Stimulated activated naive CD4-positive, alpha-beta T cell (primary cell): ENCODE measurements around the gene CA9.

Experiments used
- DNase-seq, 6 experiments: peaks; one replicate each; lab custom pipeline; 2025; lab: John Stamatoyannopoulos, UW

Gene CA9

DNA sequence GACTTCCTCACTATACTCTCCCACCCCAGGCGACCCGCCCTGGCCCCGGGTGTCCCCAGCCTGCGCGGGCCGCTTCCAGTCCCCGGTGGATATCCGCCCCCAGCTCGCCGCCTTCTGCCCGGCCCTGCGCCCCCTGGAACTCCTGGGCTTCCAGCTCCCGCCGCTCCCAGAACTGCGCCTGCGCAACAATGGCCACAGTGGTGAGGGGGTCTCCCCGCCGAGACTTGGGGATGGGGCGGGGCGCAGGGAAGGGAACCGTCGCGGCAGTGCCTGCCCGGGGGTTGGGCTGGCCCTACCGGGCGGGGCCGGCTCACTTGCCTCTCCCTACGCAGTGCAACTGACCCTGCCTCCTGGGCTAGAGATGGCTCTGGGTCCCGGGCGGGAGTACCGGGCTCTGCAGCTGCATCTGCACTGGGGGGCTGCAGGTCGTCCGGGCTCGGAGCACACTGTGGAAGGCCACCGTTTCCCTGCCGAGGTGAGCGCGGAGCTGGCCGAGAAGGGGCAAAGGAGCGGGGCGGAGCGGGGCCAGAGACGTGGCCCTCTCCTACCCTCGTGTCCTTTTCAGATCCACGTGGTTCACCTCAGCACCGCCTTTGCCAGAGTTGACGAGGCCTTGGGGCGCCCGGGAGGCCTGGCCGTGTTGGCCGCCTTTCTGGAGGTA is 2.1 kb downstream of the CA9 start:
- DNase-seq, result peak in 4 of 6 experiments; percentile 20 to 43 (median 30)

GRCh38 chr9:35679091-35679490 is 5.4 kb downstream of the CA9 start:
- DNase-seq, result no peak

GRCh38 chr9:35679766-35680330 is 6.1 kb downstream of the CA9 start:
- DNase-seq, result no peak

- no peak for DNase-seq
Observed at GRCh38 chr9:35680331-35681105, 6.8 kb downstream of the CA9 start.

DNA sequence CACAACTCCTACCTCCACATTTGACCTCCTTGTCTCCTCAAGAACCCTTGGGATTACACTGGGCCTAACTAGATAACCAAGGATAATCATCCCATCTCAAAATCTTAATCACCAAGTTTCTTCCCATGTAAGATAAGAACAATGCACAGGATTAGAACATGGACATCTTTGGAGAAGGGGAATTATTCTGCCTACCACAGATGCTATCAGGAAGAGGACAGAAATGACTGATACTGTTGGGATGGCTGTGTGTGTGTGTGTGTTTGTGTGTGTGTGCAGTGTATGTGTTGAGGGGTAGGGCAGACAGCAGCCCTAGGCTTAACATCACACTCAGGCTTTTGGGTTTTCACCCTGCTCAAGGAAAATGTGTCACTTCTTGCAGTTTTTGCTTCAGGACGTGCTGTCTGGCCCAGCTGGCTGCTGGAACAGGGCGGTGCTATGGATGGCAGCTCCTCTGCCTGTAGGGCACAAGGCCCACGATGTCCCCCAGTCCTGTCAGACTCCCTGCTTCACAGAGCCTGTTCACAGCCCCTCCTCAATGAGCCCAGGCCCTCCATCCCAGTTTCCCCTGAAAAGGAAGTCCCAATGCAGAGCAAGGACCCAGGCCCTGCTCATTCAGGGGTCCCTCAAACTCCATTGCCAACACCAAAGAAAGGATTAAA is 7.7 kb downstream of the CA9 start:
- no peak for DNase-seq

- DNase-seq, result no peak
Observed at GRCh38 chr9:35682051-35682450, 8.3 kb downstream of the CA9 start.

DNA sequence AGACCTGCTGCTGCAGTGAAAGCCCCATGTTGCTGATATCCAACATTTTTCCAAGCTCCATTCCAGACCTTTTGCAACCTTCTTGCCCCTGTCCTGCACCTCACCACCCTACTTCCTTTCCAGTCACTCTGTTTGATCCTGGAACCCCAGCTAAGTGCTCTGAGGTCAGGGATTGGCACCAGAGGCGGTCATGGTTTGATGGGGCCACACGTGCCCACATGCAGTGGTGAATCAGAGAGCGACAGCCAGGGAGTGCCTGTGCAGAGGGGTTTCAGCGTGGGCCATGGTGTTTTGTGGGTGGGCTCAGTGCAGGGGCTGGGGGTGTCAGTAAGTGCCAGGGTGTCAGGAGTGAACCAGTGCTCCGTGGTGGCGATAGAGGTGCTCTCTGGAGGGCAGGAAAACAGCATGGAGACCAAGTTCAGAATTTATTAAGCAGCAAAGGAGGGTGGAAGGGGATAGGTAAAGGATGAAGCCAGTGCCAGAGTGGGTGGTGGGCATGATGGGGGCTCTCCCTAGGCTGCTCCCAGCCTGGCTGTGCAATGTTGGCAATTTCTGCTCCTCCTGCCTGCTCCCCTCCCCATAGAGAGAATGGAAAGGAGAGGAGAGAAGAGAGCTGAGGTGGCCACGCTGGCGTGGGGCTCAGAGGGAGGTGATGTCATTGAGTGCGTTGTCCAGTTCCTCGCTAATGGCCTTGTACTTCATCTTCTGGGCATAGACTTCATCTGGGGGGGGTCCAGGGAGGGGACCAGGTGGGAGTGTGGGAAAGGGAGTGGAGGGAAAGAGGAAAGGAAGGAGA is 9.0 kb downstream of the CA9 start:
- DNase-seq, result no peak

DNA sequence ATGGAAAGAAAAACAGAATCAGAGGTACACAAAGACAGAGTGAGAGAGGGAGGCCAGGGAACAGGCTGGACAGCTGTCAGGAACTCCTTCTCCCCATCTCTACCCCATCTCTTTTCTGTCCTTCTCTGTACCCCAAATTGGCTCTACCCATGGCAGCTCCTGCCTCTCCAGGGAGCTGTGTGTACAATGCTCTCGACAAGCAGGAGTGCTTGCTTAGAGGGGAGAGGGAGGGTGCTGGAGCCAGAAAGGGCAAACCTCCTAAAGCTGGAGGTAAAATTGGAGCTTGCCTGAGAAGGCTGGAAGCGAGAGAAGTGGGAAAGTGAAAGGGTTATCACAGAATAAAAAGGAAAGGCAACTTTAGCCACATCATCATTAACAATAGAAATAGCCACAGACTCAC is 9.6 kb downstream of the CA9 start:
- DNase-seq, result no peak

DNA sequence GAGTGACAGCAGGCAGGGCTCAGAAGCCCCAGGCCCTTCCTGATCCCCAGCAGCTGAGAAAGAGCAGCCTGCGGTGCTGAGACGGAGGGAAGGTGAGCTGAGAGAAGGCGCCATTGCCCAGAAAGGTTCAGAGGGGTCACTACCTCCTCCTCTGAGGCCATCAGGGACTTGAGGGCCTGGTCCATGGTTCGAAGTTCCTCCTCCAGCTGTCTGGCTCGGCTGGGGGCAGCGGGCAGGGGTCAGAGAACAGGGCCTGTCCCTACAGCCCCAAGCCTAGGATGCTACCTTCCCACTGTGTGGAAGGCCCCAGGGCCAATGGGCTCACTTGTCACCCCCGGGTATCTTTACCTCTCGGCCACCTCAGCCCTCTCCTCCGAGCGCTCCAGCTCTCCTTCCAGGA is 11.2 kb downstream of the CA9 start:
- no peak for DNase-seq

GRCh38 chr9:35685506-35685905 is 11.8 kb downstream of the CA9 start:
- DNase-seq, result no peak

- no peak for DNase-seq
Observed at GRCh38 chr9:35686222-35687203, 12.8 kb downstream of the CA9 start.

DNA sequence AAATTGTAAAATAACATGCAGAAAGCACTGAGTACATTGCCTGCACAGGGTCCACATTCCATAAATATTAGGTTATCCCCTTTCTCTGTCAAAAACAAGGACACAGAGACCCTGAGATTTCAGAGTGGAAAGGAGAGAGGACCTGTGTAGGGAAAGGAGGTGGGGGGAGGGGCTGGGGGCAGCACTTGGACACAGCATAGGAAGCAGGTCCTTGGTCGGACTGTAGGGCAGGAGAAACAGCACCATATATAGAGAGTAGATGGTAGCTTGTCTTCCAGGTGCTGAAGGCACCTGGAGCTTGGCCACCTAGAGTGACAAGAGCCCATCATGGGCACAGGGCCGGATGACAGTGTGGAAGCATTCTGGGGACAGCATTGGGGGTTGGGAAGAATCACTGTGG is 13.6 kb downstream of the CA9 start:
- DNase-seq, result no peak

GRCh38 chr9:35687972-35688557 is 14.3 kb downstream of the CA9 start:
- DNase-seq, result no peak

GRCh38 chr9:35688558-35689541 is 15.1 kb downstream of the CA9 start:
- DNase-seq, result no peak

GRCh38 chr9:35689542-35690293 is 16.0 kb downstream of the CA9 start, which contains the start of gene TPM2:
Gene TPM2, minus strand, starts transcription at chr9:35689925. Its CDS starts 108 bp downstream, at chr9:35689817.
- no peak for DNase-seq

DNA sequence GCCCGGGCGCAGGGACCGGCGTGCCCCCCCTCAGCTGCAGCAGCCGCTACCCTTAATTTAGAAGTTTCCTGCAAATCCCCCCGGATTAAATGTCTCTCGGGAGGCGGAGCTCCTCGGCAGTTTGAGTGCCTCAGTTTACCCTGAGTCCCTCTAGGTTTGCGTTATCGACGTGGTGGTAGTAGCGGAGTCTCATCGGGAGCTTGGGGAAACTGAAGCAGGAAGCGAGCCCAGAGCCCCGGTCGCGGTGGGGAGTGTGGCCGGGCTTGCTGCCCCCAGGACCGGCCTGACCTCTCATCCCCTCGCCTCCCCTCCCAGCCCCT is 16.5 kb downstream of the CA9 start:
- no peak for DNase-seq

DNA sequence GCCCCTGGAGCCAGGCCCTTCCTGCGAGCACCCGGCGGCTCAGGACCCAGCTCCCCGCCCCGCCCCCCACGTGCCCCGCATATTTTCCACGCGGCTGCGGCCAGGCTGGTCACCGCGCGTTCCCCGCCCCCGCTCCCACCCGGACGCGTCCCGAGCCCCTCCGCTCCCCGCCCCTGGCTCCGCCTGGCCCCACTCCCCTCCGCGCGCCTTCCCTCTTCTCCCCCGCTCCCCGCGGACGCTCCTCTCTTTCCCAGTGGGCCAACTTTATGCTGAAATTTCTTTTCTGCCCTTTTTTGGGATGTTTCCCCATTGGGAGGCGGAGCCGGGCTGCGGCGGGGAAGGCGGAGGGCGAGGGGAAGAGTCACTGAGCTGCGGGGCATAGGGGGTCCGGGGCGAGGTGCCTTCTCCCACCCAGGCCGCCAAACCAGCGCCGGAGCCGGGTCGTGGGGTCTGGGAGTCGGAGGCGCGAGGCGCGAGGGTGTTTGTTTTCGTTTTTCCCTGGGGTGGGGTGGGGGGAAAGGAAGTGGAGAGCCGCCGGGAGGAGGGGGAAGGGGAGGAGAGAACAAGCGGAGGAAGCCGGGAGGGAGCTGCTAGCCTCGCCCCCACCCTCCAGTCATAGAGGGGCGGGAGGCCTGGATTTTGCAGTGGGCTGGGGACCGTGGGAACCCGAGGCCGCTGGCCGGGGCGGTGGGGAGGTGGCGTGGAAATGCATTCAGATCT is 17.0 kb downstream of the CA9 start:
- peak in 5 of 6 experiments; percentile 9 to 50 (median 31) for DNase-seq

DNA sequence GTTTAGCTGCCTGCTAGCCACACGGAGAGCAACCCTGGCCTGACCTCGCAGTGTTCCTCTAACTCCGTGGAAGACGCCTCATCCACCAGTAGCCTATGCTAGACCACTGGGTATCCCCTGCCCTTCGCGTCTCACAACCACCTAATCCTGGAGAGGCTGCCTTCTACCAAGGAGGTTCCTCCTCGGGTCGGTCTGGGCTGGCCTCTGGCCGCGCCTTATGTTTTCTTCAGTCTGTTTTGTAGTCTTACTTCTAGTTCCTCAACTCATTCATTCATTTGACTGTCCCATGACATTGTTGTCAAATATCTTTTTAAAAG is 17.6 kb downstream of the CA9 start:
- no peak for DNase-seq
